ENCODE measurements around the gene MARF1. TPM values are rescaled to one million over a fixed set of nuclear protein-coding genes. Genes with fewer than 3 reads are reported as not detected.
"Not testable (repeated sequence)": the region's sequence is repeated elsewhere in the genome, so short reads cannot be mapped to it uniquely, and the experiment has no call there.

Gene MARF1
- total RNA-seq, 1 donor from 2014 or later, result 45.2 TPM

- no peak for ATAC-seq (ENCODE audit: poor library complexity)
- intact Hi-C loops (cut with DNase I), result no loop called here
These were observed 15.6 kb upstream of the MARF1 start for GRCh38 chr16:15658556-15658955.

GRCh38 chr16:15658149-15658548 is 15.2 kb upstream of the MARF1 start:
- intact Hi-C loops (cut with DNase I), result no loop called here
- DNase-seq, result no peak
- no peak for ATAC-seq (ENCODE audit: poor library complexity)

More at GRCh38 chr16:15658556-15658955, 15.6 kb upstream of the MARF1 start:
- no peak for DNase-seq

DNA sequence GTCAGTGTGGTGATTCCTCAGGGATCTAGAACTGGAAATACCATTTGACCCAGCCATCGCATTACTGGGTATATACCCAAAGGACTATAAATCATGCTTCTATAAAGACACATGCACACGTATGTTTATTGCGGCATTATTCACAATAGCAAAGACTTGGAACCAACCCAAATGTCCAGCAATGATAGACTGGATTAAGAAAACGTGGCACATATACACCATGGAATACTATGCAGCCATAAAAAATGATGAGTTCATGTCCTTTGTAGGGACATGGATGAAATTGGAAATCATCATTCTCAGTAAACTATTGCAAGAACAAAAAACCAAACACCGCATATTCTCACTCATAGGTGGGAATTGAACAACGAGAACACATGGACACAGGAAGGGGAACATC is 12.6 kb upstream of the MARF1 start:
- ATAC-seq (ENCODE audit: poor library complexity); intact Hi-C loops (cut with DNase I); DNase-seq: not testable (repeated sequence)

DNA sequence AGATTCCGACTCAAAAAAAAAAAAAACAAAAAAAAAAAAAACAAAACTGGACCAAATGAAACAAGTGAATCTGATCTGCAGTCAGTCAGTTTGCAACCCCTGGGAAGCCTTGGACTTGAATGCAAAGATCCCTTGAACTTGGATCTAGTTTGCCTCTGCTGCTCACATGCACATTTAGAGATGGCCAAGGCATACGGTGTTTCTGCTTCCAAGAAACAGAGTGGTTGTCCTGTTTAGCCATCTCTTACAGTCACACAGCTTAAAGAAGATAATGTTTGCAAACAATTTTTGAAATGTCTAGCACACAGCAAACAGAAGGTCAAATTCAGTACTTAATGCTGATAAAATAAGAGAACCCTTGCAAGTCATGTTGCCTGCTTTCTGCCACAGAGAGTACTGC is 11.6 kb upstream of the MARF1 start:
- intact Hi-C loops (cut with DNase I), result no loop called here
- ATAC-seq (ENCODE audit: poor library complexity) (no peak), DNase-seq (no peak)

DNA sequence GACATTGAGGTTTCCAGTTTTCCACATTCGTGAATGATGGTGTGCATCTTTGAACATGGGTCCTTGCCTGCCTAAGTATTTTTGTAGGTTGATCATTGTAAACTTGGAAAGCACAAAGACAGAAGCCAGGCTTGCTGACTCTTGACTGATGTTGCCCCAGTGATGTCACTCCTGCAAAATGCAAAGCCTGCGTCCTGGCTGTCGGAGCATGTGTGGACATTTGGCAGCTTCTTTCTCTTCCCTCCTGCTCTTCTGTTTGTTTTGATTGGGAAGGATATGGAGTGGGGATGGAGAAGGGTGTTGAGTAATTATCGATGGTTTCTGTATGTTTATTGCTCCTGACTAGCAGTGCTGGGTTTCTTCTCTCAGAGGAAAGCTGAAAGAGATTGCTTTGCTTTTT is 10.3 kb upstream of the MARF1 start:
- ATAC-seq (ENCODE audit: poor library complexity) (no peak), DNase-seq (no peak)
- intact Hi-C loops (cut with DNase I), result no loop called here

GRCh38 chr16:15652293-15653001 is 9.5 kb upstream of the MARF1 start:
- ATAC-seq (ENCODE audit: poor library complexity), result no peak
- intact Hi-C loops (cut with DNase I), result no loop called here
- DNase-seq, result no peak

DNA sequence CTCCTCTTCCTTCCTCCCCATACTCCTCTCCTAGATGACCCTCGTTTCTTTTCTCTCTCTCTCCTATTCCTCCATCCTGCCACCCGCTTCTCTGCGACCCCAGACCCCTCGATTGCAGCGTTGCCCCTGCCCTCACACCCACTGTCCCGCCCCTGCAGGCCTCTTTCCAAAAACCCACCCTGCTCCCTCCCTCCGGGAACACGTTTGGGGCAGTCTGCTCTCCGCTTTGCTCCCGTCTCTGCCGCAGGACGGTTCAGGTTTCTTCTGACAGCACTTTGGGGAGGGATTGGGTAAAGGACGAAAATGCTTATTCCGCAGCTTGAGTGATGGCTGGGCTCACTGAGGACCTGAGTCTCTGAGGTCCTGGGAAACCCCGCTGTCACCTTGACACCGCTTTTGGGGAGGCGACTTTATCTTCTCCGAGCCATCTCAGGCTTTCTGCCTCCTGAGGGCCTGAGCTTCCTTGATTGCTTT is 7.8 kb upstream of the MARF1 start:
- intact Hi-C loops (cut with DNase I), result no loop called here
- DNase-seq (peak; percentile 47), ATAC-seq (ENCODE audit: poor library complexity) (peak; percentile 23)

DNA sequence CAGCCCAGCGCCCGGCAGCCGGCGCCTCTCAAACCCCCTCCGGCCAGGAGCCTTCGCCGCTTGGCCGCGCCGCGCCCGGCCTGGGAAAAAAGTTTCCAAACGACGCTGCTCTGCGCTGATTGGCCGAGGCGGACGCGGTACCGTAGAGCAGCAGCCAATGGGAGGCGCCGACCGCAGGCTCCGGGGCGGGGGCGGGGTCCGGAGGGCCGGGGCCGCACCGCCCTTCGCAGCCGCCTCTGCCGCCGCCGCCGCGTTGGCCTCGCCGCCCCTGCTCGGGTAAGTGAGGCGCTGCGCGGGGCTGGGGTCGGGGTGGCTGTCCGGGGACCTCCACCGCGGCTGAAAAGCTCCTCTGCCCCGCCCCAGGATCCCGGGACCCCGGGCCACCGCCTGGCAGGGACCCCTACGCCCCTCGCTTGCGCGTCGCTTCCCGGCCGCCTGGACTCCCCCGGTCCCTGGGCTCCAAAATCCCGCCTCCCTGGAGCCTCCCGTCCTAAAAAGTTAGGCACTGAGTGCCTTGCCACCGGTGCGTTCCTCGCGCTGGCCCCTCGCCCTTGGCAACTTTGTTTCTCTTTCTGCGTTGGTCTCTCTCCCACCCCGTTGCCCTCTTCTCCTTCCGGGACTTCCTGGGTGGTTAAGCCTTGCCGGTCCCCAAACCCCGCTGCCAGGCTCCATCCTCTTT is 7.2 kb upstream of the MARF1 start, which contains the start of gene NDE1:
TSS of gene NDE1 (plus strand) at position 227 of the 679 bp plus-strand sequence. CDS start 14,534 bp downstream, outside the sequence.
- intact Hi-C loops (cut with DNase I), result no loop called here
- ATAC-seq (ENCODE audit: poor library complexity) (peak; percentile 100), DNase-seq (peak; percentile 96)

DNA sequence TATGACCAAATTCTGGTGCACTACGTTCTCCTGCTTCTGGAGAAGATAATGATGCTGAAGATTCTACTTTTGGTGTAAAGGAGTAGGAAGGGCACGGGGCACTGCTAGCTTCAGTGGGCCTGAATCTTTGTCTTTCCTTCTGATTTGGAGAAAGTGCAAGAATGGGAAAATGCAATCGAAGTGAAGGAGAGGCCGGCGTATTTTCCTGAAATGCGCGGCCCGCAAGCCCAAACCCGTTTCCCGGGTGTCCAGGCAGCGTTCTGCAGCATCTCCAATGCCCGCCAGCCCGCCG is 6.7 kb upstream of the MARF1 start:
- no peak for ATAC-seq (ENCODE audit: poor library complexity)

GRCh38 chr16:15649311-15649710 is 6.4 kb upstream of the MARF1 start:
- intact Hi-C loops (cut with DNase I); DNase-seq; ATAC-seq (ENCODE audit: poor library complexity): not testable (repeated sequence)

More for the DNA sequence above, 6.7 kb upstream of the MARF1 start:
- DNase-seq, result no peak
- intact Hi-C loops (cut with DNase I), result no loop called here

DNA sequence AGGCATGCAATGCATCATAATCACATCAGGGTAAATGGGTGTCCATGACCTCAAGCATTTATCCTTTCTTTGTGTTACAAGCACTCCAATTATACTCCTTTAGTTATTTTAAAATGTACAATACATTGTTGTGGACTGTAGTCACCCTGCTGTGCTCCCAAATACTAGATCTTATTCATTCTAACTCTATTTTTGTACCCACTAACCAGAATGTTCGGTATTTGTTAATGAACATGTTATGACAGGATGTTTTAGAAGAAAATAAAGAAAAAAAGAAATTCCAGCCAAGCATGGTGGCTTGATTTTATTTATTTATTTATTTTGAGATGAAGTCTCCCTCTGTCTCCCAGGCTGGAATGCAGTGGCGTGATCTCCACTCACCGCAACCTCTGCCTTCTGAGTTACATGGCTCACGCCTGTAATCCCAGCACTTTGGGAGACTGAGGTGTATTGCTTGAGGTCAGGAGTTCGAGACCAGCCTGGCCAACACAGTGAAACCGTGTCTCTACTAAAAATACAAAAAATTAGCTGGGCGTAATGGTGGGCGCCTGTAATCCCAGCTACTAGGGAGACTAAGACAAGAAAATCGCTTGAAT is 5.3 kb upstream of the MARF1 start:
- intact Hi-C loops (cut with DNase I), result no loop called here
- no peak for DNase-seq
- no peak for ATAC-seq (ENCODE audit: poor library complexity)

DNA sequence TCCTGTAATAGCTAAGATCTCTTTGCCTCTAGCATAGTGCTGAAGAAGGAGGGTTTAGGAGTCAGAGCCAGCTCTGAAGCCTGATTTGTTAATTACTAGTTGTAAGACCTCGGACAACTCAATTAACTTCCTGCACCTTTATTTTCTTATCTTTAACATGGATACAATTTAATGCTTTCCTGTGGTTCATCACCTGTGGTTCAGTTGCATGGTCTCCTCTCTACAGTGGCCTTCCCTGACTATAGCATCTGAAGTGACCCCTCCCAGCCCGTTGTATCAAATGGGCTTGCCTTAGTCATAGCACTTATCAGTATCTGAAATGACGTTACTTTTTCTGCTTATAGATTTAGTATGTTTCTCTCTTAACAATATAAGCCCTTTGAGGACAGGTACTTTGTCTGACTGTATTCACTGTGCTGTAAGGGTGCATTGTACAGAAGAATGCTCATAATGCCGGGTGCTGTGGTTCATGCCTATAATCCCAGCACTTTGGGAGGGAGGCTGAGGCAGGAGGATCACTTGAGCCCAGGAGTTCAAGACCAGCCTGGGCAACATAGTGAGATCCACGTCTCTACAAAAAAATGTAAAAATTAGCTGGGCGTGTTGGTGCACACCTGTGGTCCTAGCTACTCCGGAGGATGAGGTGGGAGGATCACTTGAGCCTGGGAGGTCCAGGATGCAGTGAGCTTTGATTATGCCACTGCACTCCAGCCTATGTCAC is 4.5 kb upstream of the MARF1 start:
- ATAC-seq (ENCODE audit: poor library complexity) (no peak), DNase-seq (no peak)
- intact Hi-C loops (cut with DNase I), result no loop called here

DNA sequence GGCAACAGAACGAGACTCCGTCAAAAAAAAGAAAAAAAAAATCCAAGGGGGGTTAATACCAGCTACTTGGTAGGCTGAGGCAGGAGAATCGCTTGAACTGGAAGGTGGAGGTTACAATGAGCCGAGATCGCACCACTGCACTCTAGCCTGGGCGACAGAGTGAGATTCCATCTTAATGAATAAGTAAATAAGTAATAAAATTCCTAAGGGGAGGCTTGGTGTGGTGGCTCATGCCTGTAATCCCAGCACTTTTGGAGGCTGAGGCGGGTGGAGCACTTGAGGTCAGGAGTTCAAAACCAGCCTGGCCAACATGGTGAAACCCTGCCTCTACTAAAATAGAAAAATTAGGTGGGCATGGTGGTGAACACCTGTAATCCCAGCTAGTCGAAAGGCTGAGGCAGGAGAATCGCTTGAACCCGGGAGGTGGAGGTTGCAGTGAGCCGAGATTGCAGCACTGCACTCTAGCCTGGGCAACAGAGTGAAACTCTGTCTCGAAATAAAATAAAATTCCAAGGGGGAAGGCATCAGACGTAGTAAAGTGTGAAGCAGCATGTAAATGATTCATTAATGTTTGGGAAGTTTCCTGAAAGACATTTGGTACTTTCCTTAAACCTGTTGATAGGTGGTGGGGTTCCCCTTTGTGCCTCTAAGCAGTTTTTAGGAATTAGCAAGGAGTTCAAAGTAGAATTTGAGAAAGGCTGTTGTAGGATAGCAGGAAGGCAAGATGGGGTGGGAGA is 3.8 kb upstream of the MARF1 start:
- ATAC-seq (ENCODE audit: poor library complexity); intact Hi-C loops (cut with DNase I); DNase-seq: not testable (repeated sequence)

GRCh38 chr16:15644962-15645465 is 2.1 kb upstream of the MARF1 start:
- ATAC-seq (ENCODE audit: poor library complexity); DNase-seq; intact Hi-C loops (cut with DNase I): not testable (repeated sequence)

GRCh38 chr16:15644267-15644961 is 1.5 kb upstream of the MARF1 start:
- no peak for ATAC-seq (ENCODE audit: poor library complexity)
- DNase-seq, result no peak
- intact Hi-C loops (cut with DNase I), result no loop called here

DNA sequence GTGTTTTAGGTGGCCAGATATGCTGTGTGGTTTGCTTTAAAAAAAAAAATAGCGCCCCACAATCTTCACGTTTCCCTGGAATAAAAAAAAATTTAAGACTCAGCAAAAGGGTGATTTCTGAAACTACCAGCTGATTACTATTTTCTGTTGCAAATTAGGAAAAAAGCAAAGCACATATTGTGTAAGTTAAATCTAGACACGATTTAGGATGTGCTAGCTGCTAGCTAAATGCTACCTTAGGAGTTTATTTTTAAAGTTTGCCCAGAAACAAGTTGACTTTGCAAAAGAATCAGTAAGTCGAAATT is 944 bp upstream of the MARF1 start:
- ATAC-seq (ENCODE audit: poor library complexity), result no peak
- intact Hi-C loops (cut with DNase I), result no loop called here

GRCh38 chr16:15642557-15643047 is 352 bp downstream of the MARF1 start:
- intact Hi-C loops (cut with DNase I), result no loop called here
- ATAC-seq (ENCODE audit: poor library complexity) (peak; percentile 55), DNase-seq (peak; percentile 75)

More for the DNA sequence above, 944 bp upstream of the MARF1 start:
- no peak for DNase-seq

All from Right ventricle myocardium superior (tissue), 1 donor.